NT2/D1 (cell line): ENCODE measurements around the gene TIAM2.

ENCODE experiments used
- DNase-seq: peaks from one replicate; pipeline ENCODE4 v3.0.0-alpha.2; 2011; ENCODE audit warnings: low read depth, low spot score
- H3K27me3 ChIP-seq: 2 replicates; pipeline ENCODE4 v1.6.0; 2011; ENCODE audit warnings: mild to moderate bottlenecking; ENCODE audit not compliant: insufficient read length, insufficient read depth
- H3K36me3 ChIP-seq: 2 replicates; pipeline ENCODE4 v1.6.1; 2011; ENCODE audit warnings: mild to moderate bottlenecking, low read length, mixed read lengths; ENCODE audit not compliant: insufficient read depth, insufficient read length
- H3K4me1 ChIP-seq: 2 replicates; pipeline ENCODE4 v1.5.1; 2011; ENCODE audit not compliant: insufficient read depth, insufficient read length
- H3K4me3 ChIP-seq: 2 replicates; pipeline ENCODE4 v1.5.1; 2011; ENCODE audit warnings: low read depth; ENCODE audit not compliant: insufficient read length
- H3K9ac ChIP-seq: 2 replicates; pipeline ENCODE4 v1.6.0; 2011; ENCODE audit warnings: low read depth; ENCODE audit not compliant: insufficient read length
- H3K9me3 ChIP-seq: 2 replicates; pipeline ENCODE4 v1.5.1; 2011; ENCODE audit warnings: mild to moderate bottlenecking, low read length; ENCODE audit not compliant: insufficient read depth
- SUZ12 ChIP-seq: IDR thresholded peaks from 2 replicates; pipeline ENCODE4 v1.6.1; 2011; ENCODE audit not compliant: insufficient read length, insufficient read depth; ENCODE audit errors: extremely low read depth
- YY1 ChIP-seq: IDR thresholded peaks from 2 replicates; pipeline ENCODE4 v1.6.1; 2011; ENCODE audit not compliant: insufficient read length, insufficient read depth
- ZNF274 ChIP-seq: IDR thresholded peaks from 2 replicates; pipeline ENCODE4 v1.6.1; 2011; ENCODE audit warnings: mild to moderate bottlenecking, low read depth, low read length

TIAM2 gene

GRCh38 chr6:155038527-155038926 lies 43.4 kb downstream of the TIAM2 start:
- Histone ChIP-seq H3K4me1 (peaks cover 2% of the 10 kb centered on the region), H3K4me3 (no peak overlapping the region), H3K27me3 (no peaks in the 10 kb centered on the region), H3K9me3 (no peaks in the 10 kb centered on the region), H3K9ac (no peak overlapping the region), H3K36me3 (no peaks in the 10 kb centered on the region)
- no peak for DNase-seq
- TF ChIP-seq YY1 (no peak), SUZ12 (no peak), ZNF274 (no peak)

GRCh38 chr6:155039618-155040017 lies 44.5 kb downstream of the TIAM2 start:
- TF ChIP-seq ZNF274 (no peak), YY1 (no peak), SUZ12 (no peak)
- Histone ChIP-seq H3K4me3 (no peak overlapping the region), H3K36me3 (no peaks in the 10 kb centered on the region), H3K4me1 (peaks cover 2% of the 10 kb centered on the region), H3K9me3 (no peaks in the 10 kb centered on the region), H3K27me3 (no peaks in the 10 kb centered on the region), H3K9ac (no peak overlapping the region)
- DNase-seq: no peak

- peaks cover 2% of the 10 kb centered on the region for H3K4me1 ChIP-seq
- H3K36me3 ChIP-seq: no peaks in the 10 kb centered on the region
- peak; percentile 22 for DNase-seq
- no peak overlapping the region for H3K4me3 ChIP-seq
- no peaks in the 10 kb centered on the region for H3K27me3 ChIP-seq
- TF ChIP-seq SUZ12 (no peak), ZNF274 (no peak), YY1 (no peak)
- no peak overlapping the region for H3K9ac ChIP-seq
- no peaks in the 10 kb centered on the region for H3K9me3 ChIP-seq
These were observed 45.0 kb downstream of the TIAM2 start for GRCh38 chr6:155040154-155040553.

GRCh38 chr6:155040901-155041650 lies 46.0 kb downstream of the TIAM2 start:
- no peaks in the 10 kb centered on the region for H3K36me3 ChIP-seq
- H3K9ac ChIP-seq: no peak overlapping the region
- H3K9me3 ChIP-seq: no peaks in the 10 kb centered on the region
- H3K27me3 ChIP-seq: no peaks in the 10 kb centered on the region
- H3K4me3 ChIP-seq: no peak overlapping the region
- H3K4me1 ChIP-seq: peaks cover 2% of the 10 kb centered on the region
- TF ChIP-seq YY1: no peak
- TF ChIP-seq ZNF274: no peak
- TF ChIP-seq SUZ12: no peak
- DNase-seq: no peak

- Histone ChIP-seq H3K4me1 (peaks cover 2% of the 10 kb centered on the region), H3K27me3 (no peaks in the 10 kb centered on the region), H3K9me3 (no peaks in the 10 kb centered on the region), H3K9ac (no peak overlapping the region), H3K36me3 (no peaks in the 10 kb centered on the region), H3K4me3 (no peak overlapping the region)
- no peak for TF ChIP-seq YY1
- no peak for TF ChIP-seq SUZ12
- no peak for TF ChIP-seq ZNF274
- no peak for DNase-seq
These were observed 46.7 kb downstream of the TIAM2 start for GRCh38 chr6:155041741-155042279.

- no peaks in the 10 kb centered on the region for H3K9me3 ChIP-seq
- DNase-seq: no peak
- no peak overlapping the region for H3K9ac ChIP-seq
- H3K4me1 ChIP-seq: peaks cover 2% of the 10 kb centered on the region
- no peaks in the 10 kb centered on the region for H3K27me3 ChIP-seq
- H3K4me3 ChIP-seq: no peak overlapping the region
- no peaks in the 10 kb centered on the region for H3K36me3 ChIP-seq
- TF ChIP-seq ZNF274 (no peak), SUZ12 (no peak), YY1 (no peak)
These were observed 47.9 kb downstream of the TIAM2 start for GRCh38 chr6:155042983-155043382.

GRCh38 chr6:155045561-155046404 lies 50.7 kb downstream of the TIAM2 start:
- H3K9me3 ChIP-seq: no peaks in the 10 kb centered on the region
- no peak for TF ChIP-seq ZNF274
- TF ChIP-seq YY1: no peak
- no peak for TF ChIP-seq SUZ12
- DNase-seq: no peak
- no peaks in the 10 kb centered on the region for H3K36me3 ChIP-seq
- H3K4me1 ChIP-seq: peaks cover 2% of the 10 kb centered on the region
- H3K27me3 ChIP-seq: no peaks in the 10 kb centered on the region
- no peak overlapping the region for H3K9ac ChIP-seq
- no peak overlapping the region for H3K4me3 ChIP-seq
